IPS DF 6.9 (cell line): ENCODE data around the gene WWOX.

Experiments
- DNase-seq: peaks from one replicate; pipeline ENCODE4 v3.0.0-alpha.2; 2013; ENCODE audit warnings: low read depth, low spot score
- H3K27ac ChIP-seq: one replicate; pipeline ENCODE4 v1.5.1; 2013; ENCODE audit warnings: low read length, control low read depth
- H3K27me3 ChIP-seq: 2 replicates; pipeline ENCODE4 v1.6.1; 2013; ENCODE audit warnings: mild to moderate bottlenecking, low read length; ENCODE audit not compliant: control insufficient read depth, insufficient read depth
- H3K36me3 ChIP-seq: 2 replicates; pipeline ENCODE4 v1.6.1; 2013; ENCODE audit warnings: low read length; ENCODE audit not compliant: control insufficient read depth, insufficient read depth
- H3K4me1 ChIP-seq: 2 replicates; pipeline ENCODE4 v1.6.1; 2013; ENCODE audit warnings: low read length; ENCODE audit not compliant: control insufficient read depth, insufficient read depth
- H3K4me3 ChIP-seq: 2 replicates; pipeline ENCODE4 v1.5.1; 2013; ENCODE audit warnings: mild to moderate bottlenecking, low read length
- H3K9me3 ChIP-seq: 2 replicates; pipeline ENCODE4 v1.6.1; 2013; ENCODE audit warnings: low read length, inconsistent platforms; ENCODE audit not compliant: control insufficient read depth, insufficient read depth
- WGBS: extraction: QIAGEN DNeasy Blood & Tissue Kit; methylation state at CpG from one replicate; pipeline ENCODE4 v1.1.7; 2013; ENCODE audit warnings: mixed read lengths, missing lambda C conversion rate; ENCODE audit not compliant: insufficient read length, insufficient coverage; 5-methylcytosine and 5-hydroxymethylcytosine counted together

WWOX gene

DNA sequence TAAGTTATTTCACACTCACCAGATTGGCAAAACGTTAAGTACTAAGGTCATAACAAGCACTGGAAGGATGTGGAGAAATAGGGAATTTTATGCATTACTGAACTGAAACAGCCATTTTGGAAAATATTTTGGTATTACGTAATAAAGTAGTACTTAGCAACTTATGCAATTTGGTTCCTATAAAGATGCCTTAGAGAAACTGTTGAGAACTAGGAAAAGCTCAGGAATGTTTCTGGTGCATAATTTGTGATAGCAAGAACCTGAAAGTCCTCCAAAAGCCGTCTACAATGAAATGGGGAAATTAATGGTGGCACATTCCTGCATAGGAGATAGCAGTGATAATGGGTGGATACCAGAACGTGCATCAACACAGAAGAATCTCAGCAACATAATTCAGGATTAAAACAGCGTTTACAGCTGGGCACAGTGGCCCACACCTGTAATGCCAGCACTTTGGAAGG lies 472.5 kb downstream of the WWOX start:
- no peaks in the 10 kb centered on the region for H3K9me3 ChIP-seq
- no CpG with 5 or more reads among the region's 5 CpGs for WGBS
- DNase-seq, result no peak
- H3K4me3 ChIP-seq, result no peak overlapping the region
- no peaks in the 10 kb centered on the region for H3K4me1 ChIP-seq
- no peak overlapping the region for H3K27ac ChIP-seq
- no peaks in the 10 kb centered on the region for H3K27me3 ChIP-seq
- no peaks in the 10 kb centered on the region for H3K36me3 ChIP-seq

- no peak overlapping the region for H3K4me3 ChIP-seq
- no peaks in the 10 kb centered on the region for H3K9me3 ChIP-seq
- no CpG with 5 or more reads among the region's 2 CpGs for WGBS
- H3K27me3 ChIP-seq, result no peaks in the 10 kb centered on the region
- no peak overlapping the region for H3K27ac ChIP-seq
- DNase-seq, result no peak
- no peaks in the 10 kb centered on the region for H3K4me1 ChIP-seq
- H3K36me3 ChIP-seq, result no peaks in the 10 kb centered on the region
These were observed 475.1 kb downstream of the WWOX start for GRCh38 chr16:78574571-78574970.

GRCh38 chr16:78576941-78577340 lies 477.5 kb downstream of the WWOX start:
- Histone ChIP-seq H3K36me3 (no peaks in the 10 kb centered on the region), H3K27me3 (no peaks in the 10 kb centered on the region), H3K9me3 (no peaks in the 10 kb centered on the region), H3K4me1 (no peaks in the 10 kb centered on the region), H3K4me3 (no peak overlapping the region), H3K27ac (no peak overlapping the region)
- DNase-seq, result no peak

DNA sequence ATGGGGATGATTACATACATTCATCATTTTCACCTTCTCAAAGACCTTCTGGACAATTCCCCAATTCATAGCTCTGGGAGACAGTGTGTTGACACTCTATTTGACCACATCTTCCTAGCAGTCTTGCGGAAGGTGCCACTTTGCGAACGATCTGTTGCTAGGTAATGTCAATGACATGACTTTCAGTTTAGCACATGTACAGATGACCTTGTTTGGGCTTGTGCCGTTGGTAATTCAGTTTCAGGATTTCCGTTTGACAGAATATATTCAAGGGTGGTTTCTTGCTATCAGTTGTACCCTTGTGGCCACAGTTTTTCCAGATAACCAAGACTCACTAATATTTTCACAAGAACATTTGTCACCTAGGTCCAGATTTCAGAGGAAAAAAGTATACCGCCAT lies 478.2 kb downstream of the WWOX start:
- no peak overlapping the region for H3K27ac ChIP-seq
- no CpG with 5 or more reads among the region's 6 CpGs for WGBS
- no peaks in the 10 kb centered on the region for H3K27me3 ChIP-seq
- no peaks in the 10 kb centered on the region for H3K9me3 ChIP-seq
- no peak overlapping the region for H3K4me3 ChIP-seq
- no peaks in the 10 kb centered on the region for H3K4me1 ChIP-seq
- no peak for DNase-seq
- no peaks in the 10 kb centered on the region for H3K36me3 ChIP-seq

GRCh38 chr16:78579020-78579419 lies 479.6 kb downstream of the WWOX start:
- H3K4me3 ChIP-seq, result no peak overlapping the region
- no peak for DNase-seq
- no peak overlapping the region for H3K27ac ChIP-seq
- no peaks in the 10 kb centered on the region for H3K27me3 ChIP-seq
- H3K4me1 ChIP-seq, result 0 out of 2 replicates have a peak, but pooled peaks cover 1% of the 10 kb centered on the region
- no peaks in the 10 kb centered on the region for H3K36me3 ChIP-seq
- H3K9me3 ChIP-seq, result no peaks in the 10 kb centered on the region
- no CpG with 5 or more reads among the region's 7 CpGs for WGBS

GRCh38 chr16:78583441-78583840 lies 484.0 kb downstream of the WWOX start:
- Histone ChIP-seq H3K4me3 (no peak overlapping the region), H3K36me3 (no peaks in the 10 kb centered on the region), H3K27me3 (no peaks in the 10 kb centered on the region), H3K27ac (no peak overlapping the region), H3K4me1 (0 out of 2 replicates have a peak, but pooled peaks cover 1% of the 10 kb centered on the region), H3K9me3 (no peaks in the 10 kb centered on the region)
- no peak for DNase-seq
- WGBS, result no CpG with 5 or more reads among the region's 3 CpGs

DNA sequence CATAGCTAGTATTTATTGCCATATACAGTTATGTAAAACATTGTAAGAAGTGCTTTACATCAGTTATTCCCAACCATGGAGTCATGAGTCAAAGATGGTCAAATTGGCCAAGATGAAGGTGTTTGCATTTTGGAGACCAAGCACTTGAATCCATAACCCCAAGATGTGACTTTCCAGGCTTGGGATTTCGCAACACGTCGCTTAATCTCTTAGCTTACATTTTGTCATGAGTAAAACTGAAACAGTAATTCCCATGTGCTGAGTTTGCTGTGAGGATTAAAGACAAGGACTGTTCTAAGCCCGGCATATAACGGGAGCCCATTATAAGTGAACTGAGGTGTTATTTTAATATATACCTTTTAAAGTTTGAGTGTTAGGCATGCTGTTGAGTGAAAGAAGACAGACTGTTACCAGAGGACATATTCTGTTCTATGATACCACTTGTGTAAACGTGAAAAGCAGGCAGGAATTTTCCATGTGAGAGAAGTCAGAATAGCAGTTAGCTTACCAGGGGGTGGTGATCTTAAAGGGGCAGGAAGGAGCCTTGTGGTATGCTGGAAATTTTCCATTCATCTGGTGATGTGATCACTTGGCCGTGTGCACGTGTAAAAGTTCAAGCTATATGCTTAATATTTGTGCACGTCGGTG lies 484.9 kb downstream of the WWOX start:
- Histone ChIP-seq H3K9me3 (no peaks in the 10 kb centered on the region), H3K27me3 (no peaks in the 10 kb centered on the region), H3K4me3 (no peak overlapping the region), H3K4me1 (0 out of 2 replicates have a peak, but pooled peaks cover 1% of the 10 kb centered on the region), H3K36me3 (no peaks in the 10 kb centered on the region), H3K27ac (no peak overlapping the region)
- whole genome bisulfite sequencing, result no CpG with 5 or more reads among the region's 10 CpGs
- DNase-seq, result no peak

- Histone ChIP-seq H3K4me1 (0 out of 2 replicates have a peak, but pooled peaks cover 1% of the 10 kb centered on the region), H3K27me3 (no peaks in the 10 kb centered on the region), H3K4me3 (no peak overlapping the region), H3K36me3 (no peaks in the 10 kb centered on the region), H3K9me3 (no peaks in the 10 kb centered on the region), H3K27ac (no peak overlapping the region)
- no peak for DNase-seq
- no CpG with 5 or more reads among the region's 8 CpGs for WGBS
These were observed 485.5 kb downstream of the WWOX start for GRCh38 chr16:78584991-78585390.

- H3K4me3 ChIP-seq, result no peak overlapping the region
- DNase-seq, result no peak
- no peaks in the 10 kb centered on the region for H3K27me3 ChIP-seq
- no peak overlapping the region for H3K27ac ChIP-seq
- WGBS, result no CpG with 5 or more reads among the region's 3 CpGs
- no peaks in the 10 kb centered on the region for H3K36me3 ChIP-seq
- H3K9me3 ChIP-seq, result no peaks in the 10 kb centered on the region
- no peaks in the 10 kb centered on the region for H3K4me1 ChIP-seq
These were observed 489.9 kb downstream of the WWOX start for GRCh38 chr16:78589331-78589730.

DNA sequence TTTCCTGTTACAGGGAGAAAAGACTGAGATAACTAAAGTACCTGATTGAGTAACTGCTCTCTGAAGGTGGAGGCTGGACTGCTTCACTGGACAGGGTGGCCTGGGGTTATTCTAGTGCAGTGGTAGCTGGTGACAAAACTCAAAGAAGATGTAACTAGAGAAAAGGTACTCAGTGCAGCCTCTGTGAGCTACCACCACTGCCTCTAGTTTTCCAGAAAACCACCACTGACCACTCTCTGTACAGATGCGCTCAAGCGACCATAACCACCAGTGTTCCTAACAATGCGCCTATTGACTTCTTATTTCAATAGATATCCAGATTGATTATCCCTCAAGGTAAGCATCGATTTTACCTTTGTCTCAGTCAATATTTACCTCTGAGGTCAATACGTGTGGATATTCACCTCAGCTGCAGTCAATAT lies 492.2 kb downstream of the WWOX start:
- H3K9me3 ChIP-seq, result no peaks in the 10 kb centered on the region
- H3K27ac ChIP-seq, result no peak overlapping the region
- H3K27me3 ChIP-seq, result no peaks in the 10 kb centered on the region
- H3K4me1 ChIP-seq, result no peaks in the 10 kb centered on the region
- H3K4me3 ChIP-seq, result no peak overlapping the region
- no CpG with 5 or more reads among the region's 5 CpGs for WGBS
- no peak for DNase-seq
- H3K36me3 ChIP-seq, result no peaks in the 10 kb centered on the region

DNA sequence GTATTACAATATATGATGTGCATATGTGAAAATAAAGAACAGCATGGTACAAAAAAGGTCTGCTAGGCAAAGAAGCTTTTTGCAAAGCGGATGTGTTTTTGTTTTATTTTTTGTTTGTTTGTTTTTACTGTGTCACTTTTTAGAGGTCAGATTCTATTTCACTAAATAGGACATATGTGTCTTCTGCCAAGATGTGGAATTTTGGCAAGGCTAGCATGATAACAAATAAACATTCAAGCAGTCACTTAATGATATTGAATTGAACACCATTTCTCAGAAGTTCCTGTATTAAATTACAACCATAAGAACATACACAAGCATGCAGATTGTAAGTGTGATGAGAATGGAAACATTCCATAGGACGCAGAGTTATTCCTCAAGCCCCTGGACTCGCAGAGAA lies 492.7 kb downstream of the WWOX start:
- H3K4me3 ChIP-seq, result no peak overlapping the region
- no peaks in the 10 kb centered on the region for H3K4me1 ChIP-seq
- DNase-seq, result no peak
- no peaks in the 10 kb centered on the region for H3K36me3 ChIP-seq
- no peaks in the 10 kb centered on the region for H3K9me3 ChIP-seq
- H3K27ac ChIP-seq, result no peak overlapping the region
- no peaks in the 10 kb centered on the region for H3K27me3 ChIP-seq
- no CpG with 5 or more reads among the region's 3 CpGs for whole genome bisulfite sequencing
